H1 (cell line): ENCODE data around the gene FAM163A. TPM values are rescaled to one million over a fixed set of nuclear protein-coding genes. Genes with fewer than 3 reads are reported as not detected.

Experiments used
- ATF3 ChIP-seq: IDR thresholded peaks from 2 replicates; pipeline ENCODE4 v1.6.1; 2011; ENCODE audit warnings: low read depth, mild to moderate bottlenecking, low read length; ENCODE audit not compliant: insufficient read depth
- BRCA1 ChIP-seq: IDR thresholded peaks from 2 replicates; pipeline ENCODE4 v1.6.1; 2012; ENCODE audit warnings: low read depth, low read length, improper control_type of control experiment
- CBX8 ChIP-seq: fragments of 300-800, 300-1000 bp; sonication (generic); IDR thresholded peaks from 2 replicates; pipeline ENCODE4 v1.7.1; 2016; ENCODE audit warnings: low read depth, low read length, borderline replicate concordance
- EGR1 ChIP-seq: IDR thresholded peaks from 2 replicates; pipeline ENCODE4 v1.6.1; 2011; ENCODE audit warnings: low read depth, low read length, borderline replicate concordance
- HDAC6 ChIP-seq: IDR thresholded peaks from one replicate; pipeline ENCODE4 v1.7.1; 2012; ENCODE audit warnings: low read depth, mild to moderate bottlenecking, inconsistent platforms, low read length, moderate library complexity
- MAFK ChIP-seq: IDR thresholded peaks from 2 replicates; pipeline ENCODE4 v1.6.1; 2012; ENCODE audit warnings: low read depth, mild to moderate bottlenecking, improper control_type of control experiment, low read length
- RXRA ChIP-seq: IDR thresholded peaks from 2 replicates; pipeline ENCODE4 v1.6.1; 2011; ENCODE audit warnings: low read depth, mild to moderate bottlenecking, low read length, moderate library complexity; ENCODE audit not compliant: insufficient read depth
- SP1 ChIP-seq: IDR thresholded peaks from 2 replicates; pipeline ENCODE4 v1.6.1; 2011; ENCODE audit warnings: low read depth, low read length
- SP4 ChIP-seq: IDR thresholded peaks from 2 replicates; pipeline ENCODE4 v1.6.1; 2012; ENCODE audit warnings: low read length, inconsistent platforms
- TAF7 ChIP-seq: optimal IDR thresholded peaks from 2 replicates; pipeline ENCODE3; 2011; ENCODE audit warnings: low read depth, mild to moderate bottlenecking, inconsistent platforms, low read length, moderate library complexity, borderline replicate concordance
- polyA plus RNA-seq, 7 experiments: library from polyadenylated mRNA; depleted of rRNA in 3 of 7; stranded (reverse) in 5 of 7; unstranded in 2 of 7; fragments of >200 nt in 5 of 7; fragments of 200-250 nt in 2 of 7; gene quantifications; 1 replicate in 5 of 7; 2 replicates in 1 of 7; 4 replicates in 1 of 7; pipeline versions ENCODE4 v1.2.1 to v1.2.3, GENCODE V29; 2011 to 2013; ENCODE audit warnings: missing spikeins in 2 of 7, mixed read lengths in 2 of 7
- total RNA-seq: library from RNA; stranded (reverse); fragmentation: NEBNext Ultra II Directional; extraction: Animal tissue kit (Norgen Biotek cat#: 25700); gene quantifications from 2 replicates; pipeline ENCODE4 v1.2.1, GENCODE V29; 2021

Gene FAM163A
- total and polyA plus RNA-seq, 2 of the 8 experiments (the other 6 are each of a cell fraction or from before 2014, with no cell fraction given): 0.13 to 0.18 TPM

- TF ChIP-seq ATF3 (no peak), EGR1 (no peak), RXRA (no peak), SP1 (no peak), TAF7 (no peak), MAFK (no peak), SP4 (no peak), BRCA1 (no peak), CBX8 (no peak), HDAC6 (no peak)
Observed at GRCh38 chr1:179823693-179824092, 80.6 kb downstream of the FAM163A start (continued).
